ENCODE data around the gene EEF1G.
A peak's percentile ranks its signal among the peaks of the same experiment; 100 is the strongest.
"Not testable (repeated sequence)": the region's sequence is repeated elsewhere in the genome, so short reads cannot be mapped to it uniquely, and the experiment has no call there.

The EEF1G gene, protein sequence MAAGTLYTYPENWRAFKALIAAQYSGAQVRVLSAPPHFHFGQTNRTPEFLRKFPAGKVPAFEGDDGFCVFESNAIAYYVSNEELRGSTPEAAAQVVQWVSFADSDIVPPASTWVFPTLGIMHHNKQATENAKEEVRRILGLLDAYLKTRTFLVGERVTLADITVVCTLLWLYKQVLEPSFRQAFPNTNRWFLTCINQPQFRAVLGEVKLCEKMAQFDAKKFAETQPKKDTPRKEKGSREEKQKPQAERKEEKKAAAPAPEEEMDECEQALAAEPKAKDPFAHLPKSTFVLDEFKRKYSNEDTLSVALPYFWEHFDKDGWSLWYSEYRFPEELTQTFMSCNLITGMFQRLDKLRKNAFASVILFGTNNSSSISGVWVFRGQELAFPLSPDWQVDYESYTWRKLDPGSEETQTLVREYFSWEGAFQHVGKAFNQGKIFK

DNA sequence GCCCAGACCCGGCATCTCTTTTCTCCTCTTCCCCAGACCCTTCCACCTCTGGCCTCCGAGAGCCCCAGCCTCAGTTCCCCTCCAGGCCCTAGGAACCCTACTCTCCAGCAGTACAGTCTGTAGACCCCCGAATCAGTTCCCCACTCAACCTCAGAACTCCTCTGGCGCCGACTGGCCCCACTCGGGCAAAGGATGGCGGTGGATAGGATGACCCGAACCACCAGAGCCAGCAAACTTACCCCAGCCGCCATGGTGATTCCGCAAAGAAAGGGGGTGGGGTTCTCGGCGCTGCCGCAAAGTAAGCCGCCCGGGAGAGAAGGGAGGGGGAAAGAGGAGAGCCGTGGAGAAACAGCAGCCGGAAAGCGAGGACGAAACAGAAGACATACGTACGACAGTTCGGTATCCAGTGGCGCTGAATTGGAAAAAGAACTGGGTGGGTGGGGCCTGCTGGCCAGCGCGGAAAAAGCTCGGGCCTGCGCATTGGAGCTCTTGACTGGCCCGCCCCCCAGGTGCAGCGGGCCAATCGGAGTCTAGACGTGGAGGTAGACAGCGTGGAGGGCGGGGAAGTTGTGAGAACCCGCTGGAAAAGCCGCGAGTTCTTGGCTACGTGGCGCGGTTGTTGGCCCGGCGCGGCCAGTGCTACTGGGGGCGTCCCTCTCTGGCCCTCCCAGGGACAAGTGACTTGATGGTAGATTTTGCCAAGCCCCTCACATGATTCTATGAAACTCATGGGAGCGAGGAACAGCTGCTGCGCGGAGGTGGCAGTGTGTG lies at the start of gene EEF1G:
Gene EEF1G, minus strand, starts transcription at position 300 of the 771 bp plus-strand sequence. Its CDS starts 49 bp downstream, at position 251.
- intact Hi-C loops (cut with DNase I; ENCODE audit: low total_unique reads): no loop called here
- peaks cover 41 to 67% (median 45%) of the 10 kb centered on the region in 3 donors for H3K36me3 ChIP-seq
- peaks cover 0 to 35% (median 20%) of the 10 kb centered on the region in 4 donors for H3K4me1 ChIP-seq
- H3K27me3 ChIP-seq: no peaks in the 10 kb centered on the region
- peak within 1 kb of the TSS; percentile 89 to 95 for H3K27ac ChIP-seq
- peak; percentile 100 for DNase-seq
- H3K9me3 ChIP-seq: no peaks in the 10 kb centered on the region
- peak within 1 kb of the TSS; percentile 71 to 82 for H3K4me3 ChIP-seq
- TF ChIP-seq, protein P1, sequence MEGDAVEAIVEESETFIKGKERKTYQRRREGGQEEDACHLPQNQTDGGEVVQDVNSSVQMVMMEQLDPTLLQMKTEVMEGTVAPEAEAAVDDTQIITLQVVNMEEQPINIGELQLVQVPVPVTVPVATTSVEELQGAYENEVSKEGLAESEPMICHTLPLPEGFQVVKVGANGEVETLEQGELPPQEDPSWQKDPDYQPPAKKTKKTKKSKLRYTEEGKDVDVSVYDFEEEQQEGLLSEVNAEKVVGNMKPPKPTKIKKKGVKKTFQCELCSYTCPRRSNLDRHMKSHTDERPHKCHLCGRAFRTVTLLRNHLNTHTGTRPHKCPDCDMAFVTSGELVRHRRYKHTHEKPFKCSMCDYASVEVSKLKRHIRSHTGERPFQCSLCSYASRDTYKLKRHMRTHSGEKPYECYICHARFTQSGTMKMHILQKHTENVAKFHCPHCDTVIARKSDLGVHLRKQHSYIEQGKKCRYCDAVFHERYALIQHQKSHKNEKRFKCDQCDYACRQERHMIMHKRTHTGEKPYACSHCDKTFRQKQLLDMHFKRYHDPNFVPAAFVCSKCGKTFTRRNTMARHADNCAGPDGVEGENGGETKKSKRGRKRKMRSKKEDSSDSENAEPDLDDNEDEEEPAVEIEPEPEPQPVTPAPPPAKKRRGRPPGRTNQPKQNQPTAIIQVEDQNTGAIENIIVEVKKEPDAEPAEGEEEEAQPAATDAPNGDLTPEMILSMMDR (IDR thresholded peaks at IDR 0.05): no peak

DNA sequence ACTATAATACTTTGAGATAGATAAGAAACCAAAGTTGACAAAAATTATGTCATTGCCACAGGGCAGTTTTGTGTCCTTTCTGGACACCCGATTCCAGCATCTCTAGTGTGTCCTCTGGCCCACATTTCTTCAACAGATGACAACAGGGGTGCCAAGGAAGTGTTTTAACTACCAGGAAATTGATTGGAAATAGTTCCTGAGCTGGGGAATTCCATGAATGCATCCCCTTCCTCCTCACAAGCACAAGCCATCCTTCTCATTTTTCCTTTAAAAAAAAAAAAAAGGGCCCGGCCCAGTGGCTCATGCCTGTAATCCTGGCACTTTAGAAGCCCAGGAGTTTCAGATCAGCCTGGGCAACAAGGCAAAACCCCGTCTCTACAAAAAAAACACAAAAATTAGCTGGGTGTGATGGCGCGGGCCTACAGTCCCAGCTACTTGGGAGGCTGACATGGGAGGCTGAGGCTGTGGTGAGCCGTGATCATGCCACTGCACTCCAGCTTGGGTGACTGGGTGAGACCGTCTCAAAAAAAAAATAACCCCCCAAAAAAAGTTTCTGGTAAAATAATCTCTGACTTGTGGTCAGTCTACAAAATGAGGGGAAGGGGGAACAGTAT lies 48.9 kb upstream of the EEF1G start:
- Histone ChIP-seq H3K27me3 (no peaks in the 10 kb centered on the region), H3K36me3 (peaks cover 25 to 32% (median 28%) of the 10 kb centered on the region in 3 donors), H3K9me3 (no peaks in the 10 kb centered on the region), H3K4me1 (peaks cover 0 to 23% (median 15%) of the 10 kb centered on the region in 4 donors), H3K27ac (peak overlapping the region; percentile 83 to 87), H3K4me3 (peak overlapping the region; percentile 79 to 80)
- intact Hi-C loops (cut with DNase I; ENCODE audit: low total_unique reads): no loop called here
- TF ChIP-seq, protein P1 (IDR thresholded peaks at IDR 0.05): no peak
- no peak for DNase-seq

DNA sequence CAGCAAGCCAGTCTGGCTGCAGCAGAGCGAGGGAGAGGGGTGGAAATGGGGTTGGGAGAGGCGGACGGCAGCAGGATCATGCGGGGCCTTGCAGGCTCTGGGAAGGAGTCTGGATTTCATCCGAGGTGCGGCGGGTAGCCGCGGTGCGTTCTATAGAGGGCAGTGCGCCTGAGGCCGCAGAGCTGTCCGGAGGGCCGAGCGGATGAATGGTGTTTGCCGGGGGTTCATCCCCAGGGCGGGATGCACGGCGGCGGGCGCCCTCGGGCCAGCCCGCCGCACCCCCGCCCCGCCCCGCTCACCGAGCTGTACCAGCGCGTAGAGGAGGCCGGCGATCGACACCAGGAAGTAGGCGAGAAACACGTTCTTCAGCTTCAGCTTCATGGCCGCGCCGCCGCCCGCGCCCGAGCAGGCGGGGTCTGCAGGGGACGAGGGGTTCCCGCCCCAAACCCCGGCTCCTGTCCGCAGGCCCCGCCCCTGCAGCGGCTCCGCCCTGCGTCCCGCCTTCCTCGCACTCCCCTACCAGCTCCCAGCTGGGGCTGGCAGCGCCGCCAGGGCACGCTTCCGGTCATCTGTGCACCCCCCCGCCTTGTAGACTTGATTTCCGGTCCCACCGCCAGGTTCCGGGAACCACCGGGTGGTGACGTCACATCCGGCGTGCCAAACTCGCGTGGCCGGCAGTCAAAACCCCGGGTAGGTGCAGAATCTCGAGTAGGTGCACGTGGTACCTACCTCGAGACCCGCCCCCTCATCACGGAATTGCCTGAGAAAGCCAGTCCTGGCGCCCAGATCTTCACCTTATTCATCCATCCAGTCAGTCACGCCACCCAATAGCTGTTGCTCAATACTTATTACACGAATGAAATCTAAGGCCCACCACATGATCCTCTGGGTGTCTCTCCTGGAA lies 48.1 kb upstream of the EEF1G start, which contains the start of gene B3GAT3:
Gene B3GAT3, minus strand, starts transcription at position 420 of the 904 bp plus-strand sequence. Its CDS starts 39 bp downstream, at position 381.
- peak within 1 kb of the TSS; percentile 79 to 80 for H3K4me3 ChIP-seq
- H3K27ac ChIP-seq: peak within 1 kb of the TSS; percentile 83 to 87
- no peaks in the 10 kb centered on the region for H3K27me3 ChIP-seq
- H3K4me1 ChIP-seq: peaks cover 0 to 23% (median 15%) of the 10 kb centered on the region in 4 donors
- peak; percentile 98 to 99 for DNase-seq
- intact Hi-C loops (cut with DNase I; ENCODE audit: low total_unique reads): no loop called here
- no peaks in the 10 kb centered on the region for H3K9me3 ChIP-seq
- H3K36me3 ChIP-seq: peaks cover 18 to 32% (median 21%) of the 10 kb centered on the region in 3 donors
- TF ChIP-seq, protein P1 (IDR thresholded peaks at IDR 0.05): peak in 1 of 2 experiments; percentile 31

DNA sequence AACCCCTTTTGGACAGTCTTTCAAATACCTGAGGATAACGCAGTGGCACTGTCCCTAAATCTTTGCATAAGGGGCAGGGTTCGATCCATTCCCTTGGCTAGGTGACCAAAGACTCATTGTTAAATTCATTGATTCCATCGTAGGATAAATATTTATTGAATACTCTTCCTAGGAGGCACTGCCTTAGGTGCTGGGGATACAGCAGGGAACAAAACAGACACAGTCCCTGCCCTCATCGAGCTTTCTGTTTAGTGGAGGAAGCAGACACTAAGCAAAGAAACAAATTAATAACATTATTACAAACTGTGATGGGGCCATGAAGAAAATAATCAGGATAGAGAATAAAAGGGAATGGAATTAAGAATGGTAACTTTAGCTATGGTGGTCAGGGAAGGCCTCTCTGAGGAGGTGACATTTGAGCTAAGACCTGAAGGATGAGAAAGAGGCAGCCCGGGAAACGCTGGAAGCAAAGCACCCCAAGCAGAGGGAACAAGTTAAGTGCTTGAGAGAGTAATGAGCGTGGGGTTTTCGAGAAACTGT lies 47.4 kb upstream of the EEF1G start:
- intact Hi-C loops (cut with DNase I; ENCODE audit: low total_unique reads): no loop called here
- H3K27me3 ChIP-seq: no peaks in the 10 kb centered on the region
- no peak for DNase-seq

DNA sequence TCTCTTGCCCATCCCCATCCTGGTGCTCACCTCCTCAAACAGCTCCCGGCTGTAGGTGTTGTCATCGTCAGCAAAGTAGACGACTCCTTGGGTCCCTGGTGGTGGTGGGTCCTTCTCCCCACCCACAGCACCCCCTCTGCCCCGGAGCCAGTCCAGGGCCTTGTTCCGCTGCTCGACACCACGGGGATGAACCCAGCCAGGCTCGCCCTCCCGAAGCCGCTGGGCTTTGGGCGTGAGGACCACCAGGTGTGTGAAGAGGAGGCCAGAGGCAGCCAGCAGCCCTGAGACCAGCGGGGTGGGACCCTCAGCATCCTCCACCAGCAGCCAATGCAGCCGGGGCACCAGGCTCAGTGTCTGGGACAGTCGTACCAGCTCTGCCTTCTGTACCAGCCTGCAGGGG lies 43.3 kb upstream of the EEF1G start:
- not testable (repeated sequence) for H3K27me3 ChIP-seq, H3K9me3 ChIP-seq, DNase-seq, H3K27ac ChIP-seq, H3K4me3 ChIP-seq
- Histone ChIP-seq H3K36me3 (peaks cover 0 to 32% (median 7%) of the 10 kb centered on the region in 3 donors), H3K4me1 (peaks cover 0 to 34% (median 24%) of the 10 kb centered on the region in 4 donors)
- intact Hi-C loops (cut with DNase I; ENCODE audit: low total_unique reads): loop anchor here (10.0 kb wide), 1 partner anchor 88 kb away; the partner anchor contains the start of genes BSCL2 and GNG3

More for the DNA sequence above, 47.4 kb upstream of the EEF1G start:
- TF ChIP-seq, protein P1 (IDR thresholded peaks at IDR 0.05): no peak
- H3K4me1 ChIP-seq: peaks cover 0 to 23% (median 15%) of the 10 kb centered on the region in 4 donors
- H3K27ac ChIP-seq: peak overlapping the region; percentile 83 to 87
- H3K4me3 ChIP-seq: peak overlapping the region; percentile 79 to 80
- H3K36me3 ChIP-seq: peaks cover 11 to 32% (median 14%) of the 10 kb centered on the region in 3 donors
- no peaks in the 10 kb centered on the region for H3K9me3 ChIP-seq

Data from tibial artery (tissue), 4 donors.